Left hindlimb (tissue), 1 donor: ENCODE measurements around the gene MIPEP.
"Not testable (repeated sequence)": the region's sequence is repeated elsewhere in the genome, so short reads cannot be mapped to it uniquely, and the experiment has no call there.

Experiments
- DNase-seq: peaks from one replicate; pipeline ENCODE4 v3.0.0-alpha.2; 2018

Gene MIPEP

GRCh38 chr13:23770973-23771372, 118.2 kb downstream of the MIPEP start:
- DNase-seq, result no peak

- no peak for DNase-seq
Measured at GRCh38 chr13:23770428-23770827, 118.8 kb downstream of the MIPEP start.

GRCh38 chr13:23769401-23769800, 119.8 kb downstream of the MIPEP start:
- no peak for DNase-seq

- DNase-seq, result no peak
Measured at GRCh38 chr13:23767838-23768237, 121.4 kb downstream of the MIPEP start.

GRCh38 chr13:23766939-23767338, 122.3 kb downstream of the MIPEP start:
- no peak for DNase-seq

GRCh38 chr13:23766283-23766682, 122.9 kb downstream of the MIPEP start:
- DNase-seq, result no peak

GRCh38 chr13:23765531-23765930, 123.7 kb downstream of the MIPEP start:
- no peak for DNase-seq

- DNase-seq, result no peak
Measured at GRCh38 chr13:23763318-23763717, 125.9 kb downstream of the MIPEP start.

GRCh38 chr13:23761760-23762159, 127.4 kb downstream of the MIPEP start:
- not testable (repeated sequence) for DNase-seq

GRCh38 chr13:23760000-23760399, 129.2 kb downstream of the MIPEP start:
- DNase-seq, result no peak

GRCh38 chr13:23758798-23759527, 130.2 kb downstream of the MIPEP start:
- DNase-seq, result no peak

- no peak for DNase-seq
Measured at GRCh38 chr13:23754997-23755396, 134.2 kb downstream of the MIPEP start.

- no peak for DNase-seq
Measured at GRCh38 chr13:23754506-23754905, 134.7 kb downstream of the MIPEP start.

GRCh38 chr13:23753458-23753857, 135.7 kb downstream of the MIPEP start:
- no peak for DNase-seq

GRCh38 chr13:23752111-23753001, 136.8 kb downstream of the MIPEP start:
- no peak for DNase-seq

GRCh38 chr13:23751195-23751594, 138.0 kb downstream of the MIPEP start:
- DNase-seq, result no peak

GRCh38 chr13:23750383-23751121, 138.6 kb downstream of the MIPEP start:
- DNase-seq, result no peak

GRCh38 chr13:23749288-23749873, 139.8 kb downstream of the MIPEP start:
- no peak for DNase-seq

- no peak for DNase-seq
Measured at GRCh38 chr13:23748109-23748990, 140.8 kb downstream of the MIPEP start.

- not testable (repeated sequence) for DNase-seq
Measured at GRCh38 chr13:23746141-23746540, 143.1 kb downstream of the MIPEP start.

- DNase-seq, result no peak
Measured at GRCh38 chr13:23744315-23744714, 144.9 kb downstream of the MIPEP start.
